ENCODE data around the gene TEX51. TPM values are rescaled to one million over a fixed set of nuclear protein-coding genes. Genes with fewer than 3 reads are reported as not detected.

TEX51 gene
- total RNA-seq, 4 donors from 2014 or later: not detected

DNA sequence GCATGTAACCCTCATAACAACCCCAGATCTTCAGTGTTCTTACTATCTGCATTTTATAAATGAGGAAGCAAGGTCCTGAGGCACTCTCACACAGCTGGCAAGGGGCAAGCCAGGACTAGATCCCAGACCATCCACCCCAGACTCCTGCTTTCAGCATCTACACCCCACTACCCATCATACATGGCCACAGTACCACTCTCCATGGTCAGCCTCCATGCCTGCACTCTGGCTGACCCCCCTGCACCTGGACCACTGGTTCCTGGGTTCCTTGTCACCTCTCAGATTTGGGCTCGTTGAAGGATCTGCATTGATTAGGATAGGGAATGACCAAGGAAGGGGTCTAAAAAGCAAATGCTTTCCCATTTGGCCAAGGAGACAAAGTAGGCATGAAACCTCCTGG lies 36.0 kb upstream of the TEX51 start:
- Histone ChIP-seq H3K27ac (no peak overlapping the region), H3K4me1 (no peaks in the 10 kb centered on the region), H3K36me3 (no peaks in the 10 kb centered on the region), H3K4me3 (no peak overlapping the region), H3K27me3 (no peaks in the 10 kb centered on the region), H3K9me3 (no peaks in the 10 kb centered on the region)
- TF ChIP-seq POLR2AphosphoS5 (IDR thresholded peaks at IDR 0.05) (no peak), POLR2A (IDR thresholded peaks at IDR 0.05) (no peak), EP300 (IDR thresholded peaks at IDR 0.05) (no peak)
- TF ChIP-seq, protein P1, sequence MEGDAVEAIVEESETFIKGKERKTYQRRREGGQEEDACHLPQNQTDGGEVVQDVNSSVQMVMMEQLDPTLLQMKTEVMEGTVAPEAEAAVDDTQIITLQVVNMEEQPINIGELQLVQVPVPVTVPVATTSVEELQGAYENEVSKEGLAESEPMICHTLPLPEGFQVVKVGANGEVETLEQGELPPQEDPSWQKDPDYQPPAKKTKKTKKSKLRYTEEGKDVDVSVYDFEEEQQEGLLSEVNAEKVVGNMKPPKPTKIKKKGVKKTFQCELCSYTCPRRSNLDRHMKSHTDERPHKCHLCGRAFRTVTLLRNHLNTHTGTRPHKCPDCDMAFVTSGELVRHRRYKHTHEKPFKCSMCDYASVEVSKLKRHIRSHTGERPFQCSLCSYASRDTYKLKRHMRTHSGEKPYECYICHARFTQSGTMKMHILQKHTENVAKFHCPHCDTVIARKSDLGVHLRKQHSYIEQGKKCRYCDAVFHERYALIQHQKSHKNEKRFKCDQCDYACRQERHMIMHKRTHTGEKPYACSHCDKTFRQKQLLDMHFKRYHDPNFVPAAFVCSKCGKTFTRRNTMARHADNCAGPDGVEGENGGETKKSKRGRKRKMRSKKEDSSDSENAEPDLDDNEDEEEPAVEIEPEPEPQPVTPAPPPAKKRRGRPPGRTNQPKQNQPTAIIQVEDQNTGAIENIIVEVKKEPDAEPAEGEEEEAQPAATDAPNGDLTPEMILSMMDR (IDR thresholded peaks at IDR 0.05): no peak
- 80% methylated on average over 1 of the region's 1 CpG; no CpG with 5 or more reads in 1 of the 2 donors for WGBS, 2 donors (ENCODE audit: low coverage in 1 of 2)
- ATAC-seq: no peak

- Histone ChIP-seq H3K9me3 (no peaks in the 10 kb centered on the region), H3K36me3 (no peaks in the 10 kb centered on the region), H3K27ac (no peak overlapping the region), H3K4me3 (no peak overlapping the region), H3K27me3 (no peaks in the 10 kb centered on the region), H3K4me1 (no peaks in the 10 kb centered on the region)
- WGBS, 2 donors (ENCODE audit: low coverage in 1 of 2): 65 to 72% methylated on average over 3 to 4 of the region's 5 CpGs
- no peak for ATAC-seq
- TF ChIP-seq POLR2AphosphoS5 (IDR thresholded peaks at IDR 0.05) (no peak), EP300 (IDR thresholded peaks at IDR 0.05) (no peak), POLR2A (IDR thresholded peaks at IDR 0.05) (no peak)
- TF ChIP-seq, protein P1 (IDR thresholded peaks at IDR 0.05): no peak
These were observed 35.2 kb upstream of the TEX51 start for GRCh38 chr2:126863336-126864015.

GRCh38 chr2:126864861-126865260 lies 33.8 kb upstream of the TEX51 start:
- Histone ChIP-seq H3K4me1 (no peaks in the 10 kb centered on the region), H3K9me3 (no peaks in the 10 kb centered on the region), H3K27me3 (no peaks in the 10 kb centered on the region), H3K4me3 (no peak overlapping the region), H3K36me3 (no peaks in the 10 kb centered on the region), H3K27ac (no peak overlapping the region)
- WGBS, 2 donors (ENCODE audit: low coverage in 1 of 2): 62% methylated on average over 3 of the region's 3 CpGs; no CpG with 5 or more reads in 1 of the 2 donors
- no peak for ATAC-seq
- TF ChIP-seq EP300 (IDR thresholded peaks at IDR 0.05) (no peak), POLR2A (IDR thresholded peaks at IDR 0.05) (no peak), POLR2AphosphoS5 (IDR thresholded peaks at IDR 0.05) (no peak)
- TF ChIP-seq, protein P1 (IDR thresholded peaks at IDR 0.05): no peak

- no peak overlapping the region for H3K4me3 ChIP-seq
- 60% methylated on average over 1 of the region's 4 CpGs; no CpG with 5 or more reads in 1 of the 2 donors for WGBS, 2 donors (ENCODE audit: low coverage in 1 of 2)
- TF ChIP-seq EP300 (IDR thresholded peaks at IDR 0.05) (no peak), POLR2A (IDR thresholded peaks at IDR 0.05) (no peak), POLR2AphosphoS5 (IDR thresholded peaks at IDR 0.05) (no peak)
- TF ChIP-seq, protein P1 (IDR thresholded peaks at IDR 0.05): no peak
These were observed 32.2 kb upstream of the TEX51 start for GRCh38 chr2:126866451-126866850.

DNA sequence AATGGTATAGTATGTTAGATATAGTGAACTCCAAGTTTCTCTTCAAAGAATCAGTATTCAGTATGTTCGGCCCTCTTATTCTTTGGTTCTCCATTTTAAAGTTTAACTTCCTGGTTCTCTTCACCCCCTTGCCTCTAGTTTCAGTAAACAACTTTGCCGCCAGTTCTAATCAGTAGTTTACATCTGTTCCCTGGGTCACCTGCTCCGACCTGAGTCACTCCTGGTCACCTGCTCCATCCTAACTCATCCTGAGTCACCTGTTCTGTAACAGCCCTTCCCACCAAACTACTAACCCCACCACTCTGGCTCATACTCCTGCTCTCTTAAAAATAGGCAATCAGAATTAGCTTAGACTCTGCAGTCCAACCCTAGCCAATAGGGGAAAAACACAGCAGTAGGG lies 23.7 kb upstream of the TEX51 start:
- Histone ChIP-seq H3K9me3 (peaks cover 0 to 27% (median 0%) of the 10 kb centered on the region in 3 donors), H3K27ac (no peak overlapping the region), H3K27me3 (no peaks in the 10 kb centered on the region), H3K4me1 (no peaks in the 10 kb centered on the region), H3K4me3 (no peak overlapping the region), H3K36me3 (no peaks in the 10 kb centered on the region)
- WGBS, 2 donors (ENCODE audit: low coverage in 1 of 2): 80 to 91% methylated on average over 3 of the region's 3 CpGs
- TF ChIP-seq EP300 (IDR thresholded peaks at IDR 0.05): no peak
- no peak for TF ChIP-seq POLR2A (IDR thresholded peaks at IDR 0.05)
- no peak for TF ChIP-seq POLR2AphosphoS5 (IDR thresholded peaks at IDR 0.05)
- TF ChIP-seq, protein P1 (IDR thresholded peaks at IDR 0.05): no peak
- ATAC-seq: no peak

More at GRCh38 chr2:126866451-126866850, 32.2 kb upstream of the TEX51 start:
- Histone ChIP-seq H3K27me3 (no peaks in the 10 kb centered on the region), H3K27ac (no peak overlapping the region), H3K36me3 (no peaks in the 10 kb centered on the region), H3K4me1 (no peaks in the 10 kb centered on the region), H3K9me3 (no peaks in the 10 kb centered on the region)
- ATAC-seq: no peak
